ENCODE results near the gene GPATCH8.

- TF ChIP-seq CTCF (IDR thresholded peaks at IDR 0.05) (no peak), POLR2A (IDR thresholded peaks at IDR 0.05) (no peak), EP300 (IDR thresholded peaks at IDR 0.05) (no peak), POLR2AphosphoS5 (IDR thresholded peaks at IDR 0.05) (no peak)
These were observed 66.9 kb downstream of the GPATCH8 start for GRCh38 chr17:44436336-44436735.
